RWPE2 (cell line): Measurements from ENCODE around the gene CIPC.

ENCODE experiments used
- ATAC-seq: fragments of 200-7000 bp; cut with Tn5 transposase; 3 replicates; pipeline ENCODE4 v1.9.1; 2021; ENCODE audit warnings: low read depth
- DNase-seq: peaks from one replicate; pipeline ENCODE4 v3.0.0-alpha.2; 2020; ENCODE audit warnings: low spot score
- H3K27ac ChIP-seq: fragments of 450-650 bp; 2 replicates; pipeline ENCODE4 v1.5.1; 2017; ENCODE audit warnings: mild to moderate bottlenecking; ENCODE audit not compliant: poor library complexity, severe bottlenecking
- H3K27me3 ChIP-seq: fragments of 250-450 bp; sonication (Bioruptor Pico); 2 replicates; pipeline ENCODE4 v1.5.1; 2021; ENCODE audit warnings: mild to moderate bottlenecking, moderate library complexity; ENCODE audit not compliant: insufficient read depth, poor library complexity, severe bottlenecking
- H3K36me3 ChIP-seq: fragments of 250-450 bp; sonication (Bioruptor Pico); 2 replicates; pipeline ENCODE4 v1.5.1; 2020; ENCODE audit warnings: low read depth, mild to moderate bottlenecking, moderate library complexity
- H3K4me1 ChIP-seq: fragments of 250-450 bp; sonication (Bioruptor Pico); 2 replicates; pipeline ENCODE4 v1.5.1; 2021; ENCODE audit warnings: mild to moderate bottlenecking, moderate library complexity; ENCODE audit not compliant: insufficient read depth, poor library complexity, severe bottlenecking
- H3K4me3 ChIP-seq: fragments of 250-450 bp; sonication (Bioruptor Pico); 2 replicates; pipeline ENCODE4 v1.5.1; 2021; ENCODE audit warnings: mild to moderate bottlenecking, moderate library complexity; ENCODE audit not compliant: severe bottlenecking
- H3K9me3 ChIP-seq: fragments of 250-450 bp; sonication (Bioruptor Pico); 2 replicates; pipeline ENCODE4 v1.5.1; 2021; ENCODE audit warnings: mild to moderate bottlenecking, moderate library complexity; ENCODE audit not compliant: severe bottlenecking
- CTCF ChIP-seq: fragments of 450-650 bp; IDR thresholded peaks from one replicate; pipeline ENCODE4 v1.5.1; 2017; ENCODE audit warnings: mild to moderate bottlenecking, moderate library complexity; ENCODE audit not compliant: poor library complexity, severe bottlenecking

Gene CIPC

GRCh38 chr14:77092676-77093075, 5.4 kb upstream of the CIPC start:
- TF ChIP-seq CTCF: no peak
- no peak overlapping the region for H3K4me3 ChIP-seq
- peaks cover 23% of the 10 kb centered on the region for H3K4me1 ChIP-seq
- ATAC-seq (no peak), DNase-seq (no peak)
- H3K36me3 ChIP-seq: no peaks in the 10 kb centered on the region
- H3K9me3 ChIP-seq: peaks cover 5% of the 10 kb centered on the region
- H3K27me3 ChIP-seq: no peaks in the 10 kb centered on the region
- no peak overlapping the region for H3K27ac ChIP-seq

- ATAC-seq (no peak), DNase-seq (peak; percentile 70)
- Histone ChIP-seq H3K27me3 (no peaks in the 10 kb centered on the region), H3K4me1 (peaks cover 20% of the 10 kb centered on the region), H3K9me3 (peaks cover 5% of the 10 kb centered on the region), H3K27ac (no peak overlapping the region), H3K36me3 (no peaks in the 10 kb centered on the region), H3K4me3 (no peak overlapping the region)
- TF ChIP-seq CTCF: peak; percentile 99
Observed at GRCh38 chr14:77094672-77095284, 3.3 kb upstream of the CIPC start.

DNA sequence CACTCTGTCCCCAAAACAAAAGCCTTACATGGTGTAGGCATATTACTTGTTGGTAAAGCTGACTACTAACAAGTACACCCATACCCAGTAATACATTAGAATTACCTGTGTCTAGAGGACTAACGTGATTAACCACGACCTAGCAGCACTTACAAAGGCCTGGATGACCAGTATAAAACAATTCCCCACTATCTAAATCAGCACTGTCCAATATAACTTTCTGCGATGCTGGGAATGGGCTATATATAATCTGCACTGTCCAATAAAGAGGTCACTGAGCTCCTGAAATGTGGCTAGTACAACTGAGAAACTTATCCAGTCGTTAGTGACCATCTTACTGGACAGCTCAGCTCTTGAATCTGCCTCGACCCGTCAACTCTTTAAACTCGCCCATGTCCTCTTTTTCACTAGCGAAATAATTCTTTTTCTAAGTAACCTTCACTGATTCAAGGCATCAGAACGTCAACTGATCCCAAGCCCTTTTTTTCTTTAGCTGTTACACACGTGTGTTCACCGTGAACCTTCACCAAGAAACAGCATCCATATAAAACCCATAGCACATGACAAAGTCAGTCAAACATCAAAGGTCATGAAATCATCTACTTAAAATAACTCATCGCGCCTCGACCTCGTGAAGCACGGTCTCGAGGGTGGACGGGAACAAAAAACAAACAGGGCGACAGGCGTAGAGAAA, 905 bp upstream of the CIPC start:
- no peaks in the 10 kb centered on the region for H3K9me3 ChIP-seq
- peak overlapping the region; percentile 88 for H3K4me3 ChIP-seq
- TF ChIP-seq CTCF: no peak
- H3K27ac ChIP-seq: peak overlapping the region; percentile 76
- H3K4me1 ChIP-seq: peaks cover 20% of the 10 kb centered on the region
- H3K27me3 ChIP-seq: no peaks in the 10 kb centered on the region
- ATAC-seq: no peak
- H3K36me3 ChIP-seq: no peaks in the 10 kb centered on the region
- no peak for DNase-seq

GRCh38 chr14:77098529-77099353, 683 bp downstream of the CIPC start:
- Histone ChIP-seq H3K4me1 (peaks cover 20% of the 10 kb centered on the region), H3K27ac (peak overlapping the region; percentile 76), H3K4me3 (peak overlapping the region; percentile 88), H3K27me3 (no peaks in the 10 kb centered on the region), H3K36me3 (no peaks in the 10 kb centered on the region), H3K9me3 (no peaks in the 10 kb centered on the region)
- TF ChIP-seq CTCF: no peak
- DNase-seq (no peak), ATAC-seq (peak; percentile 17)
